Activated CD4-positive, alpha-beta T cell treated with anti-CD3 and anti-CD28 coated beads for 1 hour (primary cell): ENCODE measurements around the gene CSNK1D.
A peak's percentile ranks its signal among the peaks of the same experiment; 100 is the strongest.

Source experiments
- DNase-seq: peaks from one replicate; pipeline ENCODE4 v3.0.0-alpha.2; 2020

CSNK1D gene

GRCh38 chr17:82273327-82274133 is at the start of gene CSNK1D:
CSNK1D (minus strand) TSS chr17:82273700; CDS start chr17:82273381, 319 bp downstream.
- DNase-seq, result peak; percentile 89

- no peak for DNase-seq
Measured at GRCh38 chr17:82322526-82323453, 49.3 kb upstream of the CSNK1D start.

GRCh38 chr17:82321947-82322466 is 48.5 kb upstream of the CSNK1D start:
- no peak for DNase-seq

GRCh38 chr17:82320956-82321927 is 47.7 kb upstream of the CSNK1D start:
- DNase-seq, result peak; percentile 79

- no peak for DNase-seq
Measured at GRCh38 chr17:82320140-82320840, 46.8 kb upstream of the CSNK1D start.

GRCh38 chr17:82319619-82320062 is 46.1 kb upstream of the CSNK1D start:
- DNase-seq, result no peak

GRCh38 chr17:82318772-82319606 is 45.5 kb upstream of the CSNK1D start:
- no peak for DNase-seq

- DNase-seq, result no peak
Measured at GRCh38 chr17:82318169-82318498, 44.6 kb upstream of the CSNK1D start.

GRCh38 chr17:82317394-82318168 is 44.1 kb upstream of the CSNK1D start, which contains the start of gene CD7:
CD7 (minus strand) TSS chr17:82317608; CDS start chr17:82317495, 113 bp downstream.
- DNase-seq, result peak; percentile 59

- no peak for DNase-seq
Measured at GRCh38 chr17:82316651-82317393, 43.3 kb upstream of the CSNK1D start.

GRCh38 chr17:82315703-82316358 is 42.3 kb upstream of the CSNK1D start:
- no peak for DNase-seq

- no peak for DNase-seq
Measured at GRCh38 chr17:82314727-82315605, 41.5 kb upstream of the CSNK1D start.

- DNase-seq, result no peak
Measured at GRCh38 chr17:82314012-82314726, 40.7 kb upstream of the CSNK1D start.

GRCh38 chr17:82313195-82314011 is 39.9 kb upstream of the CSNK1D start:
- DNase-seq, result no peak

GRCh38 chr17:82311971-82312370 is 38.5 kb upstream of the CSNK1D start:
- no peak for DNase-seq

- no peak for DNase-seq
Measured at GRCh38 chr17:82310877-82311276, 37.4 kb upstream of the CSNK1D start.
